GM12878 (cell line): ENCODE measurements around the gene AKR1B1. TPM values are rescaled to one million over a fixed set of nuclear protein-coding genes. Genes with fewer than 3 reads are reported as not detected.

Experiments used
- ATAC-seq: fragments of 200-7000 bp; cut with Tn5 transposase; 3 replicates; pipeline ENCODE4 v1.9.1; 2020; ENCODE audit warnings: mild to moderate bottlenecking, moderate library complexity
- BruUV-seq: library from RNA; stranded (reverse); fragments of 400-500 nt; replicated peaks from 2 replicates; lab custom pipeline; 2021; lab: Mats Ljungman, UMichigan
- CTCF ChIA-PET: fragments of 300-600 bp; sonication (Branson Sonifier 250); formaldehyde crosslinking; extraction: SDS; loops from one replicate; lab custom pipeline; 2021; ENCODE audit warnings: inconsistent platforms; lab: Yijun Ruan, JAX
- POLR2A ChIA-PET: fragments of 350-600 bp; formaldehyde crosslinking; extraction: SDS; loops from one replicate; lab custom pipeline; 2021; ENCODE audit warnings: inconsistent platforms; lab: Charles Lee
- RAD21 ChIA-PET: fragments of 300-600 bp; sonication (Branson Sonifier 250); formaldehyde crosslinking; loops from one replicate; lab custom pipeline; 2023; ENCODE audit warnings: antibody characterized with exemption; ENCODE audit not compliant: unreplicated experiment; lab: Charles Lee
- SMC1A ChIA-PET: fragments of 300-600 bp; sonication (Branson Sonifier 250); formaldehyde crosslinking; loops from one replicate; lab custom pipeline; 2023; ENCODE audit not compliant: unreplicated experiment, uncharacterized antibody; lab: Charles Lee
- DNase-seq: peaks from one replicate; pipeline ENCODE4 v3.0.0-alpha.2; 2011; ENCODE audit warnings: low read depth, low spot score
- FAIRE-seq: peaks from 3 replicates; lab custom pipeline; 2011; peaks lifted over from hg19 to GRCh38; lab: Jason Lieb, UNC
- H2AFZ ChIP-seq: 2 replicates; pipeline ENCODE4 v1.6.0; 2011; ENCODE audit warnings: low read depth, low read length, control low read depth; ENCODE audit not compliant: control insufficient read depth
- H3K27ac ChIP-seq: 2 replicates; pipeline ENCODE4 v1.5.1; 2011; ENCODE audit warnings: control low read depth; ENCODE audit not compliant: control insufficient read depth, insufficient read depth
- H3K27me3 ChIP-seq, 2 experiments: replicated peaks in 1 of 2; 2 replicates each; pipeline versions ENCODE4 v1.6.0 to v1.6.1; 2011; ENCODE audit warnings: low read length in 1 of 2; ENCODE audit not compliant: control insufficient read depth in 2 of 2, insufficient read depth in 2 of 2
- H3K36me3 ChIP-seq, 2 experiments: 2 replicates each; pipeline ENCODE4 v1.5.1; 2011; ENCODE audit warnings: low read length in 1 of 2; ENCODE audit not compliant: control insufficient read depth in 2 of 2, insufficient read depth in 2 of 2
- H3K4me1 ChIP-seq: 2 replicates; pipeline ENCODE4 v1.6.1; 2011; ENCODE audit warnings: mild to moderate bottlenecking, low read length, moderate library complexity, mixed read lengths; ENCODE audit not compliant: control insufficient read depth, insufficient read depth
- H3K4me2 ChIP-seq: 2 replicates; pipeline ENCODE4 v1.6.0; 2011; ENCODE audit warnings: control low read depth; ENCODE audit not compliant: control insufficient read depth, insufficient read depth
- H3K4me3 ChIP-seq: fragments of 200-600 bp; sonication (generic); 2 replicates; pipeline ENCODE4 v1.5.1; 2016
- H3K79me2 ChIP-seq: 2 replicates; pipeline ENCODE4 v1.6.0; 2011; ENCODE audit warnings: low read length; ENCODE audit not compliant: control insufficient read depth, insufficient read depth
- H3K9ac ChIP-seq: 2 replicates; pipeline ENCODE4 v1.8.0; 2011; ENCODE audit warnings: low read length, control low read depth, mixed read lengths; ENCODE audit not compliant: control insufficient read depth, insufficient read depth
- H3K9me3 ChIP-seq: replicated peaks from 3 replicates; pipeline ENCODE4 v1.5.1; 2011; ENCODE audit warnings: mild to moderate bottlenecking, low read length; ENCODE audit not compliant: control insufficient read depth, insufficient read depth
- H4K20me1 ChIP-seq: 2 replicates; pipeline ENCODE4 v1.6.0; 2011; ENCODE audit not compliant: control insufficient read depth, insufficient read depth
- BCL3 ChIP-seq: IDR thresholded peaks from 2 replicates; pipeline ENCODE4 v1.6.1; 2011; ENCODE audit warnings: borderline replicate concordance, low read depth, mild to moderate bottlenecking, moderate library complexity, low read length; ENCODE audit not compliant: insufficient read depth, poor library complexity, severe bottlenecking
- E2F4 ChIP-seq: IDR thresholded peaks from 2 replicates; pipeline ENCODE4 v1.6.1; 2012; ENCODE audit warnings: low read depth, low read length, improper control_type of control experiment
- EED ChIP-seq: sonication (generic); IDR thresholded peaks from 2 replicates; pipeline ENCODE4 v1.6.1; 2016; ENCODE audit warnings: antibody characterized with exemption, low read depth
- EGR1 ChIP-seq, 2 experiments: IDR thresholded peaks; 1 replicate in 1 of 2; 2 replicates in 1 of 2; pipeline ENCODE4 v1.6.1; 2011 to 2012; ENCODE audit warnings: low read depth in 2 of 2, low read length in 2 of 2, borderline replicate concordance in 1 of 2, mild to moderate bottlenecking in 1 of 2, moderate library complexity in 1 of 2
- EZH2 ChIP-seq: IDR thresholded peaks from 2 replicates; pipeline ENCODE4 v1.6.1; 2012; ENCODE audit warnings: low read depth, mild to moderate bottlenecking, control low read depth, inconsistent platforms, low read length, borderline replicate concordance; ENCODE audit not compliant: control insufficient read depth
- KLF5 ChIP-seq: fragments of 450-650 bp; IDR thresholded peaks from 2 replicates; pipeline ENCODE4 v1.6.1; 2014; ENCODE audit warnings: mild to moderate bottlenecking; ENCODE audit not compliant: partially characterized antibody
- MXI1 ChIP-seq: fragments of 150-350 bp; IDR thresholded peaks from 2 replicates; pipeline ENCODE4 v1.6.1; 2011; ENCODE audit warnings: low read depth, mild to moderate bottlenecking, inconsistent platforms, low read length, improper control_type of control experiment
- NFYB ChIP-seq: IDR thresholded peaks from 2 replicates; pipeline ENCODE4 v1.6.1; 2011; ENCODE audit warnings: low read depth, mild to moderate bottlenecking, low read length, improper control_type of control experiment, moderate library complexity; ENCODE audit not compliant: insufficient read depth
- NR2C2 ChIP-seq: IDR thresholded peaks from 2 replicates; pipeline ENCODE4 v1.6.1; 2011; ENCODE audit warnings: borderline replicate concordance, low read depth; ENCODE audit not compliant: control insufficient read depth, insufficient read length
- PAX5 ChIP-seq: IDR thresholded peaks from 2 replicates; pipeline ENCODE4 v1.6.1; 2011; ENCODE audit warnings: low read depth, low read length, borderline replicate concordance
- POU2F2 ChIP-seq: IDR thresholded peaks from 3 replicates; pipeline ENCODE4 v1.6.1; 2011; ENCODE audit warnings: low read depth, mild to moderate bottlenecking, low read length, borderline replicate concordance
- RAD21 ChIP-seq: IDR thresholded peaks from 2 replicates; pipeline ENCODE4 v1.6.1; 2011; ENCODE audit warnings: mild to moderate bottlenecking, low read depth, low read length, moderate library complexity; ENCODE audit not compliant: insufficient read depth
- RB1 ChIP-seq: fragments of 450-650 bp; formaldehyde crosslinking; IDR thresholded peaks from 2 replicates; pipeline ENCODE4 v1.6.1; 2017; ENCODE audit warnings: mild to moderate bottlenecking, borderline replicate concordance
- RBBP5 ChIP-seq: fragments of 200-600 bp; sonication (generic); conservative IDR thresholded peaks from 2 replicates; pipeline ENCODE4 v1.6.1; 2016
- TAF1 ChIP-seq: IDR thresholded peaks from 2 replicates; pipeline ENCODE4 v1.6.1; 2011; ENCODE audit warnings: mild to moderate bottlenecking, low read depth, low read length, borderline replicate concordance
- TCF12 ChIP-seq: IDR thresholded peaks from 2 replicates; pipeline ENCODE4 v1.6.1; 2011; ENCODE audit warnings: low read depth, mild to moderate bottlenecking, low read length
- YY1 ChIP-seq: IDR thresholded peaks from 2 replicates; pipeline ENCODE4 v1.6.1; 2011; ENCODE audit warnings: low read depth, mild to moderate bottlenecking, low read length
- ZNF24 ChIP-seq: fragments of 450-650 bp; IDR thresholded peaks from 2 replicates; pipeline ENCODE4 v1.6.1; 2017; ENCODE audit warnings: antibody characterized with exemption, mild to moderate bottlenecking
- WGBS: methylation state at CpG from one replicate; pipeline ENCODE4 v1.1.6; 2016; ENCODE audit warnings: low lambda C conversion rate; ENCODE audit not compliant: insufficient replicate concordance, insufficient coverage; ENCODE audit errors: missing lambda C conversion rate; 5-methylcytosine and 5-hydroxymethylcytosine counted together
- in situ Hi-C: fragments of 300-500 bp; cut with MboI; formaldehyde crosslinking; loops from 9 replicates; pipeline ENCODE4 v1.14.3; 2018; ENCODE audit warnings: mixed read lengths
- intact Hi-C: fragments of 100-400 bp; cut with micrococcal nuclease; formaldehyde crosslinking; loops from one replicate; pipeline ENCODE4 v1.14.2; 2022; ENCODE audit not compliant: unreplicated experiment
- polyA plus RNA-seq, 11 experiments: library from polyadenylated mRNA; depleted of rRNA in 4 of 11; unstranded in 6 of 11; stranded (reverse) in 5 of 11; fragments of >200 nt; fragmentation: Nextera tagmentation in 4 of 11; fragmentation: Illumina TruSeq in 1 of 11; extraction: Ambion mirVana in 4 of 11; extraction: Trizol in 1 of 11; gene quantifications; 1 replicate in 1 of 11; 2 replicates in 10 of 11; pipeline versions ENCODE4 v1.2.1 to v1.2.3, GENCODE V29; 2011 to 2016; ENCODE audit warnings: inconsistent platforms in 2 of 11, missing spikeins in 2 of 11, low read depth in 1 of 11
- total RNA-seq, 4 experiments: library from RNA; depleted of rRNA in 3 of 4; stranded (reverse); fragments of >200 nt in 3 of 4; fragmentation: Illumina TruSeq in 1 of 4; extraction: Trizol in 1 of 4; gene quantifications; 2 replicates each; pipeline versions ENCODE4 v1.2.1 to v1.2.3, GENCODE V29; 2013 to 2021
- TF ChIP-seq, protein P1 (sequence below): fragments of 150-350 bp; IDR thresholded peaks from 2 replicates; pipeline ENCODE4 v1.6.1; 2014; ENCODE audit warnings: mild to moderate bottlenecking, low read depth, low read length
- TF ChIP-seq, protein P2 (sequence below): IDR thresholded peaks from 2 replicates; pipeline ENCODE4 v1.6.1; 2011; ENCODE audit warnings: mild to moderate bottlenecking, low read depth, low read length, moderate library complexity; ENCODE audit not compliant: insufficient replicate concordance

Gene AKR1B1
- total and polyA plus RNA-seq, 10 of the 15 experiments (the other 5 are each of a cell fraction or from before 2014, with no cell fraction given) = 40.4 to 252 (median 156) TPM

DNA sequence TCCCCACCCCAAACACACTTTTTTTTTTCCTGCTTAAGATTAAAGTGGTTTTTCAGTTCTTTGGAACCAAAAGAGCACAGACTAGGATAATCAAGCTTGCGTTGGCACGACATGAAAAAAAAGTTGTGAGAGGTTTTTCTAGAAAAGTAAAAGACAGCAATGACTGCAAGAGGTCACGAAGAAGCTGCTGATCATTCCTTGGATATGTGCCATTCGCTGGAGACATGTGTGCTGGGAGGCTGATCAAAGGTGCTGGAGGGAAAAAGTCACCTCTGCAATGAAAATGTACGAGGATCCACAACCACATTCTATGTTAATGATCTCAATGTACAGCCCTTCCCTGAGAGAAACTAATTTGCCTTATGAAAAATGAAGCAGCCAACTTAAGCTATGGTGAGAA, 5.4 kb downstream of the AKR1B1 start:
- DNase-seq (no peak), FAIRE-seq (no peak)
- intact Hi-C loops = no loop called here
- Histone ChIP-seq H3K27ac (no peak overlapping the region), H4K20me1 (no peaks in the 10 kb centered on the region), H3K9ac (no peak overlapping the region), H3K36me3 (peaks cover 0 to 9% of the 10 kb centered on the region in 2 experiments; a peak in 3 of 4 replicates), H2AFZ (no peak overlapping the region), H3K4me3 (no peak overlapping the region), H3K4me1 (peaks cover 12% of the 10 kb centered on the region; the same call in 1 of the 2 replicates), H3K27me3 (no peaks in the 10 kb centered on the region), H3K79me2 (peaks cover 9% of the 10 kb centered on the region)
- BruUV-seq = no TSS peak
- POLR2A ChIA-PET = interaction anchor here (0.6 kb wide), 1 partner anchor 132 kb away, joined by 3 read pairs; no protein-coding TSS in a partner anchor
- WGBS = over 99% methylated on average over 5 of the region's 5 CpGs
- RAD21 ChIA-PET = no interaction called here
- CTCF ChIA-PET = interaction anchor here (0.6 to 2.3 kb wide), 5 partner anchors 21 to 1870 kb away, joined by 3 to 11 read pairs (median 3); no protein-coding TSS in a partner anchor
- SMC1A ChIA-PET = interaction anchor here (1.2 to 2.0 kb wide), 2 partner anchors 20 to 95 kb away, joined by 5 to 7 read pairs; no protein-coding TSS in a partner anchor
- TF ChIP-seq PAX5 (no peak), KLF5 (no peak), MXI1 (no peak), EZH2 (no peak), YY1 (no peak), NR2C2 (no peak), EED (no peak), TCF12 (no peak), RBBP5 (no peak), E2F4 (no peak), RAD21 (no peak), BCL3 (no peak), RB1 (no peak), TAF1 (no peak), EGR1 (IDR thresholded peaks at IDR 0.05; ENCODE audit: borderline replicate concordance in 1 of 2, low read depth in 2 of 2, low read length in 2 of 2) (no peak), ZNF24 (no peak), POU2F2 (no peak), NFYB (no peak)
- TF ChIP-seq, protein P1, sequence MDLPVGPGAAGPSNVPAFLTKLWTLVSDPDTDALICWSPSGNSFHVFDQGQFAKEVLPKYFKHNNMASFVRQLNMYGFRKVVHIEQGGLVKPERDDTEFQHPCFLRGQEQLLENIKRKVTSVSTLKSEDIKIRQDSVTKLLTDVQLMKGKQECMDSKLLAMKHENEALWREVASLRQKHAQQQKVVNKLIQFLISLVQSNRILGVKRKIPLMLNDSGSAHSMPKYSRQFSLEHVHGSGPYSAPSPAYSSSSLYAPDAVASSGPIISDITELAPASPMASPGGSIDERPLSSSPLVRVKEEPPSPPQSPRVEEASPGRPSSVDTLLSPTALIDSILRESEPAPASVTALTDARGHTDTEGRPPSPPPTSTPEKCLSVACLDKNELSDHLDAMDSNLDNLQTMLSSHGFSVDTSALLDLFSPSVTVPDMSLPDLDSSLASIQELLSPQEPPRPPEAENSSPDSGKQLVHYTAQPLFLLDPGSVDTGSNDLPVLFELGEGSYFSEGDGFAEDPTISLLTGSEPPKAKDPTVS = no peak
- TF ChIP-seq, protein P2, sequence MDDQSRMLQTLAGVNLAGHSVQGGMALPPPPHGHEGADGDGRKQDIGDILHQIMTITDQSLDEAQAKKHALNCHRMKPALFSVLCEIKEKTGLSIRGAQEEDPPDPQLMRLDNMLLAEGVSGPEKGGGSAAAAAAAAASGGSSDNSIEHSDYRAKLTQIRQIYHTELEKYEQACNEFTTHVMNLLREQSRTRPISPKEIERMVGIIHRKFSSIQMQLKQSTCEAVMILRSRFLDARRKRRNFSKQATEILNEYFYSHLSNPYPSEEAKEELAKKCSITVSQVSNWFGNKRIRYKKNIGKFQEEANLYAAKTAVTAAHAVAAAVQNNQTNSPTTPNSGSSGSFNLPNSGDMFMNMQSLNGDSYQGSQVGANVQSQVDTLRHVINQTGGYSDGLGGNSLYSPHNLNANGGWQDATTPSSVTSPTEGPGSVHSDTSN = no peak
- TF ChIP-seq, all 136 proteins: peak for 0
- in situ Hi-C loops = no loop called here
- H3K4me2 ChIP-seq = no peak overlapping the region
- ATAC-seq = no peak
- no peaks in the 10 kb centered on the region for H3K9me3 ChIP-seq
